CD4-positive, alpha-beta T cell treated with Interleukin-1 beta for 1 hour (primary cell): ENCODE data around the gene DST.

ENCODE experiments used
- DNase-seq, 2 donors: peaks; one replicate each; pipeline ENCODE4 v3.0.0-alpha.2; 2020 to 2022

Gene DST

DNA sequence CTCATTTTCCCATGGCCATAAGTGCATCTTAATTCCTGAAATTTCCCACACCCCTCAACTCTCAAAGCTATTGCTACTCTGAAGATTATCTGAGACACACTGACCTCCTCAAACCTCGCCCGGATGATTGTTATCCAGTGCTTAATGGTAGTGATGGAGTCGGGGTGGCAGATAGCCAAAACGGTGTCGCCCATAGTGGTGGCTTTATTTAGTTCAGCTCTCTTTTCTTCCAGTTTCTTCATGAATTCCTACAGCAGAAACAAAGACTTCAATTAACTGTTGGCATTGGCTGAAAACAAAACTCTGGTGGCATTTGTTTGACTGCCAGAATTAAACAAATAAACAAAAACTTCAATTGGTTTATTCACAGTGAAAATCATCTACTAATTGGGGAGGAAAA lies 165.4 kb downstream of the DST start:
- DNase-seq = no peak

DNA sequence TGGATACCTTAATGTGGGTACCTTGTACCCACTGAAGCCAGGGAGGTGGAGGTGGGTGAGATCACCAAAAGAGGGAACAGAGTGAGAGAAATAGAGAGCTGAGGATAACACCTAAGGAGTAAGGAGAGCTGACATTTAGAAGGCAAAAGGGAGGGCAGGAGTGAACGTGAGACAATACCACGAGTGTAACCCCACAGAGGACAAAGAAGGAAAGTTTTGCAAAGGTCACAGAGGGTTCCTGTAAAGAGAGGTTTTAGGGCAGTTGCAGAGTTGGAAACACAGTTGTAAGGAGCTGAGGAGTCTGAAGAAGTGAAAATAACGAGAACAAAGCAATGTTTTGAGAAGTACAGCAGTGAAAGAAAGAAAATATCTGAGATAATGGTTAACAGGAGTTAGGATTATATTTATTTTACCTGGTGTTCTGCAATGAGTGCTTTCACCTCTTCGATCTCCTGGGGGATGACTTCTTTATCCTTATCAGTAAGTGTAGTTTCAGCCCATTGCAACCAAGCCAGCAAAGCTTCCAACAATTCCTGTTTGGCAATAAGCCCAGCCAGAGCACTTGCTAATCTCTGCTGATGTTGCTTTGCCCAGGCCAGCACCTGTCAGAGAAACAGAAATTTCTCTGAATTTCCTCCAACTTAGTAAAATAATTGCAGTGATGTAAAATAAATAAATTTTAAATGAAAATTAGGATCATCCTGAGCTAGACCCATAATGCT lies 166.8 kb downstream of the DST start:
- DNase-seq = no peak

DNA sequence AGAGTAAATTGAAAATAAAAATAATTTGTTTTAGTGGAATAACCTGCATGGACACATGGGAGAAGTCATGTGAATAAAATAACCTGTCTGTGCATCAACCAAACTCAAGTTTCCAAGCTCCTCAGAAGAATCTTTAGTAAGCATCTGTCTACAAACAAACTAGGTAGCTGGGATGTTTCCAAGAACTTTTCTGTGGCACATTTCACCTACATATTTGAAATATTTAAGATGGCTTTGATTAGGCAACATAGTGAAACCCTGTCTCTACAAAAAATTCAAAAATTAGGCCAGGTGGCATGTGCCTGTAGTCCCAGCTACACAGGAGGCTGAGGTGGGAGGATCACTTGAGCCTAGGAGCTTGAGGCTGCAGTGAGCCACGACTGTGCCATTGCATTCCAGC lies 168.2 kb downstream of the DST start:
- DNase-seq = no peak

DNA sequence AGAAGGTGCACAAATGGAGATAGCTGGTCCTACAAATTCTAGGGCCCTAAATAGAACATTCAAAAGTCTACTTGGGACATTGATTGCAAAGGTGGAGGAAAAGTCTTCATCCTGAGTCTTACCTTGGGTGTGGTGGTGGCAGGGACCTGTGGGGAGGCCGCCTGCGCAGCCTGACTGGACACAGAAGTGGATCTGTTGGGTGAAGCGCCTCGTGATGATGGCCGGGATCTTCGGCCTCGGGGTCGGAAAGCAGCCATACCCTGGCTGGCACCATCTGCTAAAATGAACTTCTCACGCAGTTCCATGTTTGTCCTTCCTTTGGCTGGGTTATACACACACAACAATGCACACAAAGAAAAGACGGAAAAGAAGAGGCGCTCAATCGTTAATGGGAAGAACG lies 179.2 kb downstream of the DST start:
- no peak for DNase-seq

DNA sequence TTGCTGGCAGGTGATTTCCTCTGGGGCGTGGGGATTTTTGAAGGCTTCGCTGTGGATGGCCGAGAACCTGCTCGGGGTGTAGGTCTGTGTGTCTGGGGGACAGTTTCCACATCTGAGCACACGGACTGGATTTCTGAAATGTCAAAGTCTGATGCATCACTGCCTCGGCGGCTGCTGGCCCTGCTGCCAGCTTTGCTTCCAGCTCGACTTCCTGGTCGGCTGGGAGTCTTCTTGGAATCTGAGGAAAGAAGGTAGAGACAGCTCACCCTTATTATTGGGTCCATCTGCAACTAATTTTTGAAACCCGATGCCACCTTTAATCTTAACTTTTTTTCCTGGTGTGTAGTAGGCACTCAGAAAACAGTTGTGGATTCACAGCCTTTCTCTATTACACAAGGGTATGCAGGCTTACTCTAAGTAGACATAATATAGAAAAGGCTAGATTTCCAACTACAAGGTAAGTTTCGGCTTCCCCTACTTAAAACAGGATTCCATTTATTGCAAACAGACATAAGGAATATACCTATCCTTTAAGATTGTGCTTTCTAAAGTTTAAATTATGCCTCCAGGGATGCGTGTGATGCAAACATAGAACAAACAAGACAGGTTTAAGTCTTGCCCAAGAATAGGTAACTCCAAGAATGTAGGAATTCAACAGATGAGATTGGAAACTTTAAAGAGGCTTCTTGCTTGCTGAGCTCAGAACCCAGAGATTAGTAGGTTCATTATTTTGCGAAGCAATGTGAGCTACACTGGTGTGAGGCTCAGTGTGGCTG lies 183.5 kb downstream of the DST start:
- no peak for DNase-seq

DNA sequence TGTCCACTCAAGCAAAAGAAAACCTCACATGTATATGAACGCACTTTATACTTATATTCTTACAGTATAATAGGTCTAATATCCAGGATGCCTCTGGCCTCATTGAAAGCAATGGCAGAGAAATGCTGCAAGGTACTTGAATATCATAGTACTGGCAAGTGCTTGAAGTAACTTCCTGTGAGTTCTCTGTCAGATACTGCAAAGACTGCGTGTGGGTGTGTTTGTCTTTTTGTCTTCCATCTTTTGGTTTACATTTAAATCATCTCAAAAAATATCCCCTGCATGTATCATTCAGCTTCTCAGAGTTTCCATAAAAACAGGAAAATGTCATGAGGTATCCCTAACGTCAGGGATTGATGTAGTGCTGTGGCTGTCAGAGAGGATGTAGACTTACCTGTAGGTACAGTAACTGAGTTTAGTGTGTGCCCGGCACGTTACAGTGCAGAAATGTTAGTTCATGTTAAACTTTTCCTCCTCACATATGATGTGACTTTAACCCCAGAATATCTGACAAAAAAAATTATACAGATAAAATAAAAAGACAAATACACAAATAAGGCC lies 184.3 kb downstream of the DST start:
- no peak for DNase-seq

DNA sequence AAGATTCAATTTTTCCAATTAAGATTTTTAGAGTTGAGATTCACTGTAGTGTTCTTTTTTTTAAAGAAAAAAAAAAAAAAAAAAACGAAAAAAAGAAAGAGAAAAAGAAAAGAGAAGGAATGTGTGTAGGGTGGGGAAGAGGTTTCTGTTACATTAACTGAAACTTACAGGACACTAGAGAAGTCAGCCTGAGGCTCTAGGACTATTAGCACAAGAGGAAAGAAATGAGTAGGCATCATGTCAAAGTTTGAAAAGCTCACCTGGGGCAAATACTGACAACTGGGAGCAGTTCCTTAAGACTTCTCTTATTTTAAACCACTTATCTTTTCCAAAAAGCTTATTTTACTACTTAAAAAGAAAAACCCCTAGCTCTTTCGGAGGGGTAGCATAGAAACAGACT lies 185.9 kb downstream of the DST start:
- no peak for DNase-seq

DNA sequence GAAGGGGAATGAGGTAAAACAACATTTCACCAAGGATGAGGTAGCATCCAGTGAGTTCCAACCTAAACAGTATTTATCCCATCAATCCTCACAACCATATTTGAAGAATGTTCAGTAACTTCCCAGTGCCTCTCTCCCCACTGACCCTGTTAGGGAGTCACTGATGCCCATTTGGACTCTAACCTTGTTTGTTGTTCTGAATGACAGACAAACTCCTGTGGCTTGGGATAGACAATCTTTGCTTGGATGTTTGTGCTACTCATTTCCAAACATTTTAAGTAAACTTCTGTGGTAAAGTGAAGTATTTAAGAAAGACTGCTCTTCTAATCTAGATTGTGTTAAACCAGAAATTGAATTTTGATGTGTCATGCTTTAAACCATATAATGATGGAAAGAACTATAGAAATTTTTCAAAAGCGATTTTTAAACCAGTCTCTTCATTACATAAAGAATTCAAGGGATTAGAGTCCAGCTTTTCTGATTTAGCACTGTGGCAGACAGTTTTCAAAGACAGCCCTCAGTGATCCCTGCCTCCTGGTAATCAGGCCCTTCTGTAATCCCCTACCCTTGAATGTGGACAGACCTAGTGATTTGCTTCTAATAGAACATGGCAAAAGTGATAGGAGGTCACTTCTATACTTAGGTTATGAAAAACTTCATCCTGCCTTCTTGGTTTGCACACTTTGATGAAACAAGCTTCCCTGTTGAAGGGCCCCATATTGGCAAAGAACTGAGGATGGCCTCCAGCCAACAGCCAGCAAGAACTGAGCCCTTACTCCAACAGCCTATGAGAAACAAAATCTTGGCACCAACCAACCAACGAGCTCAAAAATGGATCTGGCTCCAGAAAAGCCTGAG lies 191.6 kb downstream of the DST start:
- no peak for DNase-seq

DNA sequence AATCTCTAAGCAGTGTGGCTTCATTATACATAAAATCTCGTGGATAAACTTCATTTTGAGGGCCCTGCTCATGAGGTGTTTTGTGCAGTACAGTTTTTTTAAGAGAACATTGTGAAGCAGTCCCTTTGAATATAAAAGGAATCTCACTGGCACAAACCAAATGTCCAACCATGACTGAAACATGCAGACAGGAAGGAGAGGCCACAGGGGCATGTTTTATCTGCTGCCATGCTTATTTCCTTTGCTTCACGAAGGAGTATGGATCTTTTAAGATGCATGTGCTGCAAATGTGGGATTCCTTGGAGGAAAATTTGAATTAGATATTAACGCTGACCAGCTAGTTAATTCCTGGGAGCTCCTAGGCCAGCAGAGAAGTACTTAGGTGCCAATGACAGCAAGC lies 192.3 kb downstream of the DST start:
- no peak for DNase-seq

DNA sequence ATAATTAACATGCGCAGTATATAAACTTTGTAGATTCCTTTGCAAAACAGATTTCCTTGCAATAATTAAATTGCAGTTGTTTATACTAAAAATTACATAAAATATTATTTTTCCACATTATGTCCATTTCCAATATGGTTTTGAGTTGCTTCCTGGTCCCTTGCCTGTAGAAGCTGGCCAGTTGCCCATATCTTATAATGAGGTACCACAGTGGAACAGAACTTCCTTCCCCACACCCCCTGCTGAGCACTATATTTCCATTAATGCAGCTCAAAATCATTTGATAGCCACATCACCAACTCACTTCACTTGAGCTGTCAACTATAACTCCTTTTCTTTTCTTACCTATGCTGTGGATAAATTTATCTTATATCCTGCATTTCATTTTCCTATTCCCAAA lies 194.6 kb downstream of the DST start:
- DNase-seq = no peak

DNA sequence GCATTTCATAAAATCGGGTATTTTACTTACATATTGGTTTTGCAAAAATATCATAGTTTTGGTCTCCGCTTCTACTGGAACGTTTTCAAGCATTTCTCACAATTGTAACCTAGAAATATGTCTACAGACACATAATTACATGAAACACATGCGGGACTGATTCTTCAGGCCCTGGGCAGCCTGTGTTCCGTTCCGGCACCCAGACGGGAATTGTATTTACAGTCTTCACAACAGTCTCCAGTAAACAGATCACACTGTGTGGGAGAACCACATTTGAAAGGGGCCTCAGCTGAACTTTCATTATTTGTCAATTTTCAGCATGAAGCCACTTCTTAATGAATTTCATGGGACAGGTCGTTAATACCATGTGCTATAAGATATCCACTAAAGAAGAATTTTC lies 196.9 kb downstream of the DST start:
- no peak for DNase-seq

DNA sequence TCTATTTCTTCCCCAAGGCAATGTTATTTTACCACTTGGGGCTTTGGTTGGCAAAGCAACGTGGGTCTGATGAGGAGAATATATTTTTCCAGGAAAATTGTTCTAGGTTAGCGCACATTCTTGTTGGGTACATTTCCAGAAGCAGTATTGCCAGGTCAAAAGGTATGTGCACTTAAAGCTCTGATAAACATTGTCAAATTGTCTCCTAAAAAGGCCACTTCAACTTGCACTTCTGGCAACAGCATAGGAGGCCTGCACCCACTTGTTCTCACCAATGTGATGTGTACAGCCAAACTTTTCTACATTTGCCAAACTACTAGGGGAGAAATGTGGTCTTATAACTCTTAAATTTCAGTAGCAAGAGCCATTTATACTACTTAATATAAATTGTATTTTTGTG lies 197.8 kb downstream of the DST start:
- no peak for DNase-seq

DNA sequence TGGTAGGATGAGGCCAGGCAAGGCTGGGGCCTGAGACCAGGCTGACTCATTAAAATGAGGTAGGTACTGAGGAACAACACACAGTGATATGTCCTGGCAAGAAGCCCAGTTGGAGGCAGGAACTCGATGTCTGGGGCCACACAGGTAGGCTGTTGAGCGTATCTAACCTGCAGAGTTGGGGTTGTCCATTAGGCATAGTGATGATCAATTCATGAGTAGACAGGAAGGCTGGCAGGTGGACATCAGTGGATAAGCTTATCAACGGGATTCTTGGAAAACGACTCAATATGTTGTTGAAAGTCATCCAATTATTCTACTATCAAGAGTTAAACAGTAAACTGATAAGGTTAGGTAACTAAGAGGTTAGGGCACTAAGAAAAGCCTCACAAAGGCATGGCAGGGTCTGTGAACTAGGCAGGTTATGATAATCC lies 202.1 kb downstream of the DST start:
- DNase-seq = no peak

DNA sequence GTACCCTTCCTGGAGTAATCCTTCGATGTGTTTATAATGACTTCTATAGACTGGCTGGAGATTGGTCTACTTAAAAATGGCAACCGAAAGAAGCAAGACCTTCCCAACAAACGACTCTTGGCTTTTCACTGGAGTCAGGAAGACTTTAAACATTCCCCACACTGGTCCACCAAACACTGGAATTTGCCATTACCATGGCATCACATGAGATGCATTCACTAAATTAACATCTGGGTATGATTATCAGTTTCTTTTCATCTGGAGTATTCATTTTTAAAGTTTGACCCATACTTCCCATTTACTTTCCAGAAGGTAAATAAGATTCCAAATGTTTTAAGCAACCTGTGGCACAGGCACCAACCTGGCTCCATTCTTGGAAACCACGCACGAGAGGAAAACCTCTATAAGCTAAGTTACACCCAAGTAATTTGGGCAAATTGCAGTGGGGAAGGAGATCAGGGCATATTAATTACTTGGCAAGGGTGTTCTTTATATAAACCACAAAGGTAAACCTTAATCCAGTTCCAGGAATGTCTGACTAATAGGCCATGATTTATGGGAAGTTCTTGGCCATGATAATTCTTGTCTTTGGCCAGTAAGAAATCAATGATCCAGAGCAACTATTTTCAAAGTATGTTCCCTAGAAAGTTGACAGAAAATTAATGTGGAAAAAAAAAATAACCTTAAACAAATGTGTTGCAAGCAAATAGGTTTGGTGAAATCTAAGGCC lies 205.4 kb downstream of the DST start:
- no peak for DNase-seq

DNA sequence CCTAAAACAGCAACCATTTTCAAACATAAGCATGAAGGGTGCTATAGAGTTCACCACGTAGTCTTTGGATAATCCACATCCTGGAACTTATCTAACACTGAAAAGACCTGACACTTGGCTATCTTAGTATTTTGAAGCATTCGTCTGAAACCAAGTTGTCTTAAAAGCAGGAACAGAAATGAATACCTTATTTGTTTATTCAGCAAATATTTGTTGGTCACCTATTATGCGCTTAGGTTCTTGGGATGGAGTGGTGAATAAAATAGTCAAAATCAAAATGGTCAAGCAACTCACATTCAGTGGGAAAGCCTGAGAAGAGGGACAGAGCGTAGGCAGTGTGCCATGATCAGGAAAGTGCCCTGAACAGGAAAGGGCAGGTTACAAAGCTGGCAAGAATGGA lies 206.9 kb downstream of the DST start:
- DNase-seq = no peak

DNA sequence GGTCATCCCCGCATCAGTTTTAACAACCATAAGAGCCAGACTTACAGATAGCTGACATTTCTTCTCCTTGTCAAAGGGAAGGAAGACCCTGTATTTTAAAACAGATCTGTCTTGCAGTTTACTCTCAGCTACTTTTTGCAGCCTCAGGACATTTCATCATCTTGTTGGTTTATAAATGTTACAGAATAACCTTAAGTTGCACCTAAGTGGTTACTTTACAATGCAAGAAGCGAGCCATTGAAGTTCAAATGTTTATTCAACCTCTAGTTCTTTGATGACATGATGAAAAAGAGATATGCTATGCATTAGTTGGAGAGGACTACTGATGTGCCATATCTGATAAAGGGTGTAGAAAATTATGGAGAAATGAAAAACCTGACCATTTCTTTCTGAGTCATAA lies 207.4 kb downstream of the DST start:
- no peak for DNase-seq

DNA sequence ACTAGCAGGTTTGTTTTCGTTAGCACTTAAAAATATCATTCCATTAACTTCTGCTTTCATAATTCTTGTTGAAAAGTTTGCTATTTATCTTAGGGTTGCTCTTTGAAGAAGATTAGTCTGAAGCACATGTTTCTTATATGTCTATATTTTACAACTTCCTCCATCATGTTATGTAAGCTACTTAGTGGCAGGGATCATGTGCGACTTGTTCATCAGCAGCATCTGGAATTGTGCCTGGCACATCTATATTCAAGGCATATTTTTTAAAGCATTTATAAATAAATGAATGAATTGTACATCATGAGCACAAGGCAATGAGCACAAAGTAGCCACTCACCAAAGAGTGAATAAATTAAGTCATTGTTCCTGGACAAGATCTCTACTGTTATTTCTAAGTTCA lies 208.1 kb downstream of the DST start:
- DNase-seq = no peak

DNA sequence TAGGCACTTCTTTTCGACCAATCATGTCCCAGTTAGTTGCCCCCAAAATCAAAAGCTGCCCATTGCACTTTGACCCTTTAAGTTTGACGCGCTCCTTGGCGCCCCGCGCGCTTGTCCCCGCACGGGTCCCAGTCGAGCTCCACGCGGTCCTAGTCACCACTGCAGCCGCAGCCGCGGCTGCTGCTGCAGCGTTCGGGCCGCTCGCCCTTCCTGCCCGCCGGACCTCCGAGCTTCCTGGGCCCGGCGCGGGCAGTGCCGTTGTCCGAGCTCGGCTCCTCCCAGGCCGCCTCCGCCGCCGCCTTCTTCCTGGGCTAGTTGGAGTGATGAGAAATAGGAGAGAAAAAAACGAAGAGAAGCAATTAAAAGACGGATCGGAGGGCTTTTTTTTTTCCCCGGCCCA lies 209.6 kb downstream of the DST start:
- no peak for DNase-seq

DNA sequence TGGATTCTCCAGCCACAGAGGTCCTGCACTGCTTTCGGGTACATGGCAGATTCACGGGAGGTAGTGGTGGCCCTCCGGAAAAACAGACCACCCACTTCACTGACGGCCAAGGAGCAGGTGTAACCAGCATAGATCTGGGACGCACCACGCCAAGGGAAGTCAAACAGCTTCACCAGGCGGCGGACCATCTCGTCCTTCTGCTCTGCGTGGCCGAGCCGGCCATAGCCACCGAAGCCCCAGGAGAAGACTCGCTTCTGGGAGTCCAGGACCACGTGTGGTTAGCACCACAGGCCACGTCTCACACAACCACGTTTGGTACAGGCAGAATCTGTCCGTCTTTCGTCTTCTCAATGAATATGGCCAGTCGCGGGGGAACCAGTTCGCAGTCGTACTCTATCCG lies 210.5 kb downstream of the DST start:
- DNase-seq = no peak

DNA sequence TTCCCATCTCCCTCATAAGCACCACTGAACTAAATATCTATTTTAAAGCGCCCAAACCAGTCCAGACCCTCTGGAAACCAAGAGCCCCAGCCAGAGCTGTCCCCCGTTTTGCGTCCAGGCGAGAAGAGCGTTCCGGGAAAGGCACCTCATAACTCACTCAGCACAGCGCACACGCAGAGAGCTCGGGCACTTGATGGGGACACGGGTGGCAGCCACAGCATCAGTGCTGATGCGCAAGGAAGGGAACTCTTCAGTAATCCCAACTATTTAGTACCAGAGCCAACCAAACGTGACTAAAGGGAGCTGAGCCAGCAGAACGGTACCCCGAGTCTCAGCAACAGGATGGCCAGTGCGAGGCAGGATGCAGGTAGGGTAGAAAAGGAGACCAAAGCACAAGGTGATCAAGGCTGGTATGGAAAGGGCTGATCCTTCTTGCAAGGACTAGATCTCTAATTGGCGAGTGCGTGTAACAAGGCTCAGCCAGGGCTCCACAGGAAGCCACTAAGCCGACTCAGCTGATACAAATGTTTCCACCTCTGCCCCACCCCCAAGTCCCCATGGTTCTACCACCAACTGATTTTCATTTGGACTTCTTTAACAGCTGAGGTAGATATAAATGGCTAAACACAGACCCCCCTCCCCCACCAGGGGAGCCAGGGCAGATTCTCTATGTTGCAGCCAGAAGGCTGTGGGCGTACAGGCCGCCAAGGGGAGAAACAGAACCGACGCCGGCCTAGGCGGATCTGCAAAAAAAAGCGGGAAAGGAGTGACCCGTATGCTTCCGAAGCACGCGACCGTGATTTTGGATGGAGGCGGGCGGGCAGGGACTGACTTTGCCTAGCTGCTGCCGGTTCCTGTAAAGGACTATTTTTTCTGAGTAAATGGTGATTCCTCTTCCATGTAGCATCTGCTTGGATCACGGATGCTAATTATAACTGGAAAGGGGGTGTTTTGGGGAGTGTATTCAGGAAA lies 211.8 kb downstream of the DST start:
- DNase-seq = no peak

DNA sequence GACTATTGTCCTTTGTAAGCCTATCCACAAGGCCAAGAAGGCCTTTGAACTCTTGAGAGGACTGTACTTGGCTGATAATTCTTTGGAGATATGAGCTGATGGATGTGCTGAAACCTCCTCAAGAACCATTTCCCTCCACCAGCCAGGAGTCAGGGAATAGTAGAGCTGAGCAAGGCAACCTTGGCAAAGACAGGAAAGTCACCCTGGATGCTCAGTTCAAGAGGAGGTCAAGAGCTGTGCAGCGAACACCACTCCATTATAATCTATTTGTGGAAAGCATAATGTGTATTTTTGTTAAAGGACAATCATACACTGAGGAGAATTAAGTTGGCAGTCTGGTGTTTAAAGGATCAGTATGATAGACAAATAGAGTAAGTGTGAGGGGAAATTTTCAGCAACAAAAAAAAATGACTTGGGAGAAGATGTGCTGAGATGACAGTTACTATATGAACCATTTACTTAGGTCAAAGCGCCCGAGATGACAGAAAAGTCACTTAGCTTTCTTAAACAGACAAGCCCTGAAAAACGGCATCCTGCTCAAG lies 218.1 kb downstream of the DST start:
- DNase-seq = no peak
